PC-9 (cell line): Measurements from ENCODE around the gene TMEM63C. TPM values are rescaled to one million over a fixed set of nuclear protein-coding genes. Genes with fewer than 3 reads are reported as not detected.
A peak's percentile ranks its signal among the peaks of the same experiment; 100 is the strongest.
"Not testable (repeated sequence)": the region's sequence is repeated elsewhere in the genome, so short reads cannot be mapped to it uniquely, and the experiment has no call there.

Experiments
- BruUV-seq: library from RNA; stranded (reverse); fragments of 400-500 nt; replicated peaks from 2 replicates; lab custom pipeline; 2021; lab: Mats Ljungman, UMichigan
- CTCF ChIA-PET: fragments of 300-600 bp; sonication (Branson Sonifier 250); formaldehyde crosslinking; loops from one replicate; lab custom pipeline; 2022; ENCODE audit warnings: antibody characterized with exemption; lab: Charles Lee
- POLR2A ChIA-PET: fragments of 300-600 bp; sonication (Branson Sonifier 250); formaldehyde crosslinking; loops from one replicate; lab custom pipeline; 2022; ENCODE audit warnings: antibody characterized with exemption; ENCODE audit not compliant: unreplicated experiment; lab: Charles Lee
- DNase-seq, 2 experiments: peaks; one replicate each; pipeline versions ENCODE4 v3.0.0 to v3.0.0-alpha.2; 2015 to 2022; ENCODE audit warnings: mixed read lengths in 1 of 2
- H2AFZ ChIP-seq: fragments of 200-600 bp; sonication (generic); 2 replicates; pipeline ENCODE4 v1.8.1; 2017; ENCODE audit warnings: antibody characterized with exemption
- H3F3A ChIP-seq: fragments of 200-600 bp; sonication (generic); 2 replicates; pipeline ENCODE4 v1.8.1; 2017; ENCODE audit warnings: antibody characterized with exemption, mild to moderate bottlenecking, low read depth; ENCODE audit not compliant: insufficient read depth
- H3K27ac ChIP-seq: fragments of 200-600 bp; sonication (generic); 2 replicates; pipeline ENCODE4 v1.6.1; 2016; ENCODE audit warnings: mixed run types
- H3K27me3 ChIP-seq: fragments of 200-600 bp; sonication (generic); 2 replicates; pipeline ENCODE4 v1.6.1; 2016; ENCODE audit warnings: low read depth, mixed run types; ENCODE audit not compliant: insufficient read depth
- H3K36me3 ChIP-seq: fragments of 200-600 bp; sonication (generic); 2 replicates; pipeline ENCODE4 v1.6.1; 2016; ENCODE audit warnings: low read depth, mixed run types
- H3K4me1 ChIP-seq: fragments of 200-600 bp; sonication (generic); replicated peaks from 2 replicates; pipeline ENCODE4 v1.6.1; 2016; ENCODE audit warnings: mixed run types; ENCODE audit not compliant: insufficient read depth
- H3K4me2 ChIP-seq: fragments of 200-600 bp; sonication (generic); 2 replicates; pipeline ENCODE4 v1.6.1; 2017; ENCODE audit warnings: mixed run types
- H3K4me3 ChIP-seq: fragments of 200-600 bp; sonication (generic); 2 replicates; pipeline ENCODE4 v1.6.1; 2016; ENCODE audit warnings: mixed run types
- H3K79me2 ChIP-seq: fragments of 200-600 bp; sonication (generic); 2 replicates; pipeline ENCODE4 v1.6.1; 2017; ENCODE audit warnings: low read depth, mixed run types
- H3K9me2 ChIP-seq: fragments of 200-600 bp; sonication (generic); 2 replicates; pipeline ENCODE4 v1.8.1; 2017; ENCODE audit warnings: mild to moderate bottlenecking; ENCODE audit not compliant: insufficient read depth
- H3K9me3 ChIP-seq: fragments of 200-600 bp; sonication (generic); 2 replicates; pipeline ENCODE4 v1.8.1; 2016; ENCODE audit warnings: low read depth; ENCODE audit not compliant: insufficient read depth
- H4K20me1 ChIP-seq: fragments of 200-600 bp; sonication (generic); 2 replicates; pipeline ENCODE4 v1.8.1; 2017; ENCODE audit not compliant: insufficient read depth
- EZH2 ChIP-seq: fragments of 200-600 bp; sonication (generic); IDR thresholded peaks from 2 replicates; pipeline ENCODE4 v1.8.0; 2017; ENCODE audit warnings: antibody characterized with exemption, low read depth
- intact Hi-C: fragments of 100-400 bp; cut with micrococcal nuclease; formaldehyde crosslinking; loops from one replicate; pipeline ENCODE4 v1.10.0; 2022; ENCODE audit not compliant: unreplicated experiment
- total RNA-seq: library from RNA; stranded (reverse); gene quantifications from 2 replicates; pipeline ENCODE4 v1.2.3, GENCODE V29; 2021
- TF ChIP-seq, protein P1 (sequence below): fragments of 200-600 bp; sonication (generic); conservative IDR thresholded peaks from 2 replicates; pipeline ENCODE4 v1.6.1; 2017; ENCODE audit warnings: mixed run types, antibody characterized with exemption, mild to moderate bottlenecking, moderate library complexity

The TMEM63C gene
- total RNA-seq, 1 experiment from 2014 or later = 2.2 TPM

DNA sequence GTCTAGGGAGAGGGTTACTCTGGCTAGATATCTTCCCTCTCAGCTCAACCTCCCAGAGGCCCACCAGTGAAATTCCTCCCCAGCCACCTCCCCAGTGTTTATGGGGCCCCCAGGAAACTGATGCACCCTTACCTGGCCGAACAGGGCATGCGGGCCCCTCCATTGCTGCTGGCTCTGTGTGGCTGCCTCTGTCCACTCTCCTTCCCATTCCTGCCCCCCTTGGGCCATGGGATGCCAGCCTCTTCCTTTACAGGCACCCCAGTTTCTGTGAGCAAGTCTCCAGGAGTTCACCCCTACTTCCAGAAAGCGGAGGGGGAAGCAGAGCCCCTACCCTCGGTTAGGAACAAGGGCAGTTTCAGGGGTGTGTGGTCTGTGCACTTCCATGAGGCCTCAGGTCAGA lies 20.6 kb upstream of the TMEM63C start:
- no peaks in the 10 kb centered on the region for H3K79me2 ChIP-seq
- H3K27ac ChIP-seq = no peak overlapping the region
- ChIA-PET POLR2A (no interaction called here), CTCF (no interaction called here)
- no peak overlapping the region for H3K4me3 ChIP-seq
- DNase-seq = no peak
- no peak overlapping the region for H3K4me2 ChIP-seq
- H3K9me2 ChIP-seq = no peaks in the 10 kb centered on the region
- H4K20me1 ChIP-seq = no peaks in the 10 kb centered on the region
- H2AFZ ChIP-seq = no peak overlapping the region
- H3K27me3 ChIP-seq = peaks cover 70% of the 10 kb centered on the region
- no peak for TF ChIP-seq EZH2
- TF ChIP-seq, protein P1, sequence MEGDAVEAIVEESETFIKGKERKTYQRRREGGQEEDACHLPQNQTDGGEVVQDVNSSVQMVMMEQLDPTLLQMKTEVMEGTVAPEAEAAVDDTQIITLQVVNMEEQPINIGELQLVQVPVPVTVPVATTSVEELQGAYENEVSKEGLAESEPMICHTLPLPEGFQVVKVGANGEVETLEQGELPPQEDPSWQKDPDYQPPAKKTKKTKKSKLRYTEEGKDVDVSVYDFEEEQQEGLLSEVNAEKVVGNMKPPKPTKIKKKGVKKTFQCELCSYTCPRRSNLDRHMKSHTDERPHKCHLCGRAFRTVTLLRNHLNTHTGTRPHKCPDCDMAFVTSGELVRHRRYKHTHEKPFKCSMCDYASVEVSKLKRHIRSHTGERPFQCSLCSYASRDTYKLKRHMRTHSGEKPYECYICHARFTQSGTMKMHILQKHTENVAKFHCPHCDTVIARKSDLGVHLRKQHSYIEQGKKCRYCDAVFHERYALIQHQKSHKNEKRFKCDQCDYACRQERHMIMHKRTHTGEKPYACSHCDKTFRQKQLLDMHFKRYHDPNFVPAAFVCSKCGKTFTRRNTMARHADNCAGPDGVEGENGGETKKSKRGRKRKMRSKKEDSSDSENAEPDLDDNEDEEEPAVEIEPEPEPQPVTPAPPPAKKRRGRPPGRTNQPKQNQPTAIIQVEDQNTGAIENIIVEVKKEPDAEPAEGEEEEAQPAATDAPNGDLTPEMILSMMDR = no peak
- H3K4me1 ChIP-seq = no peaks in the 10 kb centered on the region
- no peaks in the 10 kb centered on the region for H3F3A ChIP-seq
- no peaks in the 10 kb centered on the region for H3K9me3 ChIP-seq
- H3K36me3 ChIP-seq = no peaks in the 10 kb centered on the region
- intact Hi-C loops = no loop called here
- no TSS peak for BruUV-seq

- no TSS peak for BruUV-seq
- H3K4me1 ChIP-seq = no peaks in the 10 kb centered on the region
- H3K4me3 ChIP-seq = 0 out of 2 replicates have a peak overlapping the region, but pooled peaks have one; percentile 4
- POLR2A ChIA-PET = no interaction called here
- no peaks in the 10 kb centered on the region for H3K79me2 ChIP-seq
- CTCF ChIA-PET = no interaction called here
- intact Hi-C loops = no loop called here
- H3K9me3 ChIP-seq = peaks cover 13% of the 10 kb centered on the region
- H3K27me3 ChIP-seq = peaks cover 51% of the 10 kb centered on the region
- no peaks in the 10 kb centered on the region for H3K36me3 ChIP-seq
- no peaks in the 10 kb centered on the region for H3F3A ChIP-seq
- no peaks in the 10 kb centered on the region for H3K9me2 ChIP-seq
- no peaks in the 10 kb centered on the region for H4K20me1 ChIP-seq
- TF ChIP-seq EZH2 = no peak
- TF ChIP-seq, protein P1 = no peak
- H3K4me2 ChIP-seq = no peak overlapping the region
- H3K27ac ChIP-seq = no peak overlapping the region
- no peak overlapping the region for H2AFZ ChIP-seq
- DNase-seq = no peak
Observed at GRCh38 chr14:77170045-77170444, 11.6 kb upstream of the TMEM63C start.

DNA sequence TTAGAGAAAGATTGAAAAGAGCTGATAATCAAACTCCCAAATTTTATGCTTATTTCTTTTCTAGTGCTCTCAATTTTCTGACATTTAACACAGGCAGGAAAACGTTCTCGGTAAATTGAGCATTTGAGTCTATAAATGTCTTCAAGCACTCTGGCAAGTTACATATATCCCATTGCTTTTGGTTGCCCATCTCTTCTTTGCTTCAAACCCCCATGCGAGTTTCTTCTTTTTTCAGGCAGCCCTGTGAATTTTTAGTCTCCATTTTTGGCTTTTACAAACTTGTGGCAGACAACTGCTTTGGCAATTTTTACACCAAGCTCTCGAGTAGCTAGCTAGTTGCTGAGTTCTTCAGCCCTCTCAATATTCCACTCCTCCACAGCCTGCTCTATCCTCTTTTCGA lies 8.7 kb upstream of the TMEM63C start:
- H3K27me3 ChIP-seq = peaks cover 62% of the 10 kb centered on the region
- H3K27ac ChIP-seq = no peak overlapping the region
- H4K20me1 ChIP-seq = no peaks in the 10 kb centered on the region
- no peaks in the 10 kb centered on the region for H3K79me2 ChIP-seq
- DNase-seq = no peak
- TF ChIP-seq, protein P1 = no peak
- no peak for TF ChIP-seq EZH2
- peaks cover 13% of the 10 kb centered on the region for H3K9me3 ChIP-seq
- H3F3A ChIP-seq = no peaks in the 10 kb centered on the region
- no peak overlapping the region for H3K4me3 ChIP-seq
- POLR2A ChIA-PET = interaction anchor here (0.7 kb wide), 1 partner anchor 343 kb away, joined by 37 read pairs; no protein-coding TSS in a partner anchor
- H3K4me2 ChIP-seq = no peak overlapping the region
- no peaks in the 10 kb centered on the region for H3K36me3 ChIP-seq
- intact Hi-C loops = no loop called here
- no peaks in the 10 kb centered on the region for H3K4me1 ChIP-seq
- H3K9me2 ChIP-seq = no peaks in the 10 kb centered on the region
- no peak overlapping the region for H2AFZ ChIP-seq
- no TSS peak for BruUV-seq
- CTCF ChIA-PET = interaction anchor here (1.3 kb wide), 1 partner anchor 22 kb away, joined by 3 read pairs; no protein-coding TSS in a partner anchor

- H3K4me3 ChIP-seq, H2AFZ ChIP-seq, H4K20me1 ChIP-seq, CTCF ChIA-PET, H3K79me2 ChIP-seq, intact Hi-C loops, H3K9me2 ChIP-seq, BruUV-seq, H3K36me3 ChIP-seq, H3K27ac ChIP-seq, H3F3A ChIP-seq, H3K4me1 ChIP-seq, H3K4me2 ChIP-seq: not testable (repeated sequence)
- Histone ChIP-seq H3K9me3 (peaks cover 13% of the 10 kb centered on the region), H3K27me3 (peaks cover 67% of the 10 kb centered on the region)
- peak in 1 of 2 experiments; percentile 54 for DNase-seq
- POLR2A ChIA-PET = interaction anchor here (0.7 kb wide), 1 partner anchor 344 kb away, joined by 37 read pairs; no protein-coding TSS in a partner anchor
Observed at GRCh38 chr14:77173911-77174617, 7.5 kb upstream of the TMEM63C start.
